Endothelial cell (in vitro differentiated cells): ENCODE data around the gene ANKRD33B. TPM values are rescaled to one million over a fixed set of nuclear protein-coding genes. Genes with fewer than 3 reads are reported as not detected.

Experiments used
- DNase-seq: peaks from one replicate; pipeline ENCODE4 v3.0.0; 2021; ENCODE audit warnings: low spot score
- H3K27ac Mint-ChIP-seq: one replicate; pipeline ENCODE4 v1.8.0; 2021; ENCODE audit warnings: mixed read lengths, inconsistent platforms; ENCODE audit not compliant: unreplicated experiment
- H3K27me3 Mint-ChIP-seq: one replicate; pipeline ENCODE4 v1.8.0; 2021; ENCODE audit warnings: mild to moderate bottlenecking, moderate library complexity, mixed read lengths, inconsistent platforms; ENCODE audit not compliant: unreplicated experiment
- H3K36me3 Mint-ChIP-seq: one replicate; pipeline ENCODE4 v1.8.0; 2021; ENCODE audit warnings: mild to moderate bottlenecking, low read depth, mixed read lengths, inconsistent platforms; ENCODE audit not compliant: unreplicated experiment
- H3K4me1 Mint-ChIP-seq: one replicate; pipeline ENCODE4 v1.8.0; 2021; ENCODE audit warnings: mild to moderate bottlenecking, mixed read lengths, inconsistent platforms; ENCODE audit not compliant: unreplicated experiment
- H3K4me3 Mint-ChIP-seq: one replicate; pipeline ENCODE4 v1.8.0; 2021; ENCODE audit warnings: mild to moderate bottlenecking, mixed read lengths, inconsistent platforms; ENCODE audit not compliant: unreplicated experiment
- H3K9me3 Mint-ChIP-seq: one replicate; pipeline ENCODE4 v1.8.0; 2021; ENCODE audit warnings: mixed read lengths, inconsistent platforms; ENCODE audit not compliant: unreplicated experiment
- total RNA-seq: library from RNA; stranded (reverse); fragmentation: NEBNext Ultra II Directional; extraction: Animal tissue kit (Norgen Biotek cat#: 25700); gene quantifications from one replicate; pipeline ENCODE4 v1.2.1, GENCODE V29; 2021; ENCODE audit not compliant: unreplicated experiment
- TF ChIP-seq, protein P1 (sequence below): fragments of 200-600 bp; sonication (generic); IDR thresholded peaks from one replicate; pipeline ENCODE4 v1.5.0; 2021; ENCODE audit warnings: antibody characterized with exemption; ENCODE audit not compliant: unreplicated experiment

ANKRD33B gene
- total RNA-seq, 1 donor from 2014 or later = 7.0 TPM

DNA sequence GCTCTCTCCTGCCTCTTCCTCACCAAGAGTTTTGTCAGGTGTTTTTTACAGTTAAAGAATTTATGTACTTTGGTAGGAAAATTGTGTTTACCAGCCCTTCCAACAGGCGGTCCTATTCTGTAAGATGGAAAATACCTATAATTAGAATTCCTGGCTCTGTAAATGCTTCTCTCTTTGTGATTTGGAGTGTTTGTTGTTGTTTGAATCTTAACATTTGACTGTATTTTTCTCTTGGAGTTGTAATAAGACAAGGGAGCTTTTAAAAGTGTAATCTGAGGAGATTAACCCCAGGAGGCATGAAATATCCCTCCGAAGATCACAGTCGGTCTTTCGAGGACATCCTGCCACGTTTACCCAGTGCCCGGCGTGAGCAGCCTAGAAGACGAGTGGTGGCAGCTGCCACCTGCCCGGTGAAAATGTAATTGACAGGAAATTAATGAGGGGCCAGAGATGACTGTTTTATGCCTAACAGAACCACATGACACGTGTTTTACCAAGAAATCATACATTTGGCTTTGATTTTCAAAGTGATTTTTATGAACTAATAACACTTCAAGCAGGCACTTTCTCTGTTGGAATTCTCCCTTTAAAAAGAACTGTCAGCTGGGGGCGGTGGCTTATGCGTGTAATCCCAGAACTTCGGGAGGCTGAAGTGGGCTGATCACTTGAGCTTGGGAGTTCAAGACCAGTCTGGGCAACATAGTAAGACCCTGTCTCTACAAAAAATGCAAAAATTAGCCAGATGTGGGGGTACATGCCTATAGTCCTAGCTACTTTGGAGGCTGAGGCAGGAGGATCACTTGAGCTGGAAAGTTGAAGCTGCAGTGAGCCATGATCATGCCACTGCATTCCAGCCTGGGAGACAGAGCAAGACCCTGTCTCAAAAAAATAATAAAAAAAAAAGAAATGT is 20.0 kb downstream of the ANKRD33B start:
- H3K4me3 Mint-ChIP-seq = no peak overlapping the region
- H3K9me3 Mint-ChIP-seq = peaks cover 4% of the 10 kb centered on the region
- no peaks in the 10 kb centered on the region for H3K27me3 Mint-ChIP-seq
- TF ChIP-seq, protein P1, sequence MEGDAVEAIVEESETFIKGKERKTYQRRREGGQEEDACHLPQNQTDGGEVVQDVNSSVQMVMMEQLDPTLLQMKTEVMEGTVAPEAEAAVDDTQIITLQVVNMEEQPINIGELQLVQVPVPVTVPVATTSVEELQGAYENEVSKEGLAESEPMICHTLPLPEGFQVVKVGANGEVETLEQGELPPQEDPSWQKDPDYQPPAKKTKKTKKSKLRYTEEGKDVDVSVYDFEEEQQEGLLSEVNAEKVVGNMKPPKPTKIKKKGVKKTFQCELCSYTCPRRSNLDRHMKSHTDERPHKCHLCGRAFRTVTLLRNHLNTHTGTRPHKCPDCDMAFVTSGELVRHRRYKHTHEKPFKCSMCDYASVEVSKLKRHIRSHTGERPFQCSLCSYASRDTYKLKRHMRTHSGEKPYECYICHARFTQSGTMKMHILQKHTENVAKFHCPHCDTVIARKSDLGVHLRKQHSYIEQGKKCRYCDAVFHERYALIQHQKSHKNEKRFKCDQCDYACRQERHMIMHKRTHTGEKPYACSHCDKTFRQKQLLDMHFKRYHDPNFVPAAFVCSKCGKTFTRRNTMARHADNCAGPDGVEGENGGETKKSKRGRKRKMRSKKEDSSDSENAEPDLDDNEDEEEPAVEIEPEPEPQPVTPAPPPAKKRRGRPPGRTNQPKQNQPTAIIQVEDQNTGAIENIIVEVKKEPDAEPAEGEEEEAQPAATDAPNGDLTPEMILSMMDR = no peak
- no peak for DNase-seq
- H3K27ac Mint-ChIP-seq = no peak overlapping the region
- H3K4me1 Mint-ChIP-seq = peaks cover 14% of the 10 kb centered on the region
- H3K36me3 Mint-ChIP-seq = peaks cover 4% of the 10 kb centered on the region

DNA sequence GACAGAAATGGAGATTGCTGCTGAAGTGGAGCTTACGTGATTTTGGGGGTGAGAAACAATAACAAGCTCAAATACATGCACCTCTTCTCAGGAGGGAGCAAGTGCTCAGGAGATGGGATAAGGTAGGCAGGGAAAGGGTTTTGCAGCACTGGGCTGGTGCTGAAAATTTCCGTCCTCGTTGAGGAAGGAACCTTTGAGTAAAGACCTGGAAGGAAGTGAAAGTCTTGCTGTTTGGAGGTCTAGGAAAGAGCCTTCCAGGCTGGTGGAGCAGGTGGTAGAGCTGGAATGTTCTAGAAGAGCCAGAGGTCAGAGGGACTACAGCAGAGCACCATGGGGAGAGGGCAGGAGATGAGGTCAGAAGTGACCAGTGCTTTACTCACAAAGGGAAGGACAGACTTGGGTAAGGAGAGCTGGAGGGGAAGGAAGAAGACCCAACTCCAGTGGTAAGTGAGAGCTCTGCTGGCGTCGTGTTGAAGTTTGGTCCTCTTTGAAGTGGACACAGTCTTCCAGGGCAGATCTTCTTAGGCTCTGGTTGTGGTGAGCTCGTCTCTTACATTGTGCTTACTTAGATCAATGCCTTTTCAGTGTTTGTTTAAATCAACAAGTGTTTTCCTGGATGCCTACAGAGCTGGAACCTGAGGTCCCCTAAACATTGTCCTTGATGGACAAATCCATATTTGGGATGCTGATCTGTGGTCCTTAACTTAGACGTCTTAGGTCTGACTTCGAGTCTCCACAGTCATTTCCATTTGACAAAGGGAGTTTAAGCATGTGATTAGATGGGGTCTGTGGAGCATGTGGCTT is 21.0 kb downstream of the ANKRD33B start:
- TF ChIP-seq, protein P1 = no peak

DNA sequence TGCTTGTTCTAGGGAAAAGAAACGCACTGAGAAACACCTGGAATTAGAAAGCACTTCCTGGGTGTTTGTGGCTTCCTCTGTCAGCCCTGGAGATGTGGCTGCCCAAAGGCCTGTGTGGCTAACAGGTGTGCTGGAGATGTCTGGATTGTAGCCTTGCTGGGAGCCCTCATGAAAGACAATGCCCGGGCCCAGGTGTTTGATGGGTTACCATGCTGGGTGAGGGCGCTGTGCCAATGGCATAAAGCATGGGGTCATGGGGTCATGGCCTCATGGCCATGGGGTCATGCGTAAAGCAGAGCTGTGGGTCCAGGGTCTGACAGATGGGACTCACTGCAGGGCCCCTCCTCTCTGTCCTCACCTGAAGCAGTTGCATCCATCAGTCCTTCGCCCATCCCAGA is 21.6 kb downstream of the ANKRD33B start:
- no peaks in the 10 kb centered on the region for H3K27me3 Mint-ChIP-seq
- DNase-seq = no peak
- H3K4me3 Mint-ChIP-seq = no peak overlapping the region
- peaks cover 28% of the 10 kb centered on the region for H3K4me1 Mint-ChIP-seq
- TF ChIP-seq, protein P1 = no peak
- H3K36me3 Mint-ChIP-seq = peaks cover 4% of the 10 kb centered on the region
- peaks cover 4% of the 10 kb centered on the region for H3K9me3 Mint-ChIP-seq
- no peak overlapping the region for H3K27ac Mint-ChIP-seq

More for the DNA sequence above, 21.0 kb downstream of the ANKRD33B start:
- Mint-ChIP-seq H3K27ac (no peak overlapping the region), H3K27me3 (no peaks in the 10 kb centered on the region), H3K4me1 (peaks cover 22% of the 10 kb centered on the region), H3K4me3 (no peak overlapping the region), H3K36me3 (peaks cover 4% of the 10 kb centered on the region), H3K9me3 (peaks cover 4% of the 10 kb centered on the region)
- DNase-seq = no peak

DNA sequence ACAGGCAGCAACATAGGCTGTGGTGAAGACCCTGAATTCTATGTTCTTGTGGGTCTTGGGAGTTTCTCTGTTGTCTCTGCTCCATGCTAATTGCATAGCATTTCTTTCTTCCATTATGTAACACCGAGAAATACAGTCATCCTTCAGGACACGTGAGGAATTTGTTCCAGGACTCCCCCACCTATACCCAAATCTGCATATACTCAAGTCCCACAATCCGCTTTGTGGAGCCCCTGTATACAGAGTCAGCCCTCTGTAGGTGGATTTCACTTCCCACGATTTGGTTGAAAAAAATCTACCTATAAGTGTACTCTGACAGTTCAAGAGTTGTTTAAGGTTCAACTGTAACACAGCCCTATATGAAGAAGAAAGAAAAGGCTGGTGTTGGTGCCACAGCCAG is 22.1 kb downstream of the ANKRD33B start:
- Mint-ChIP-seq H3K27ac (no peak overlapping the region), H3K27me3 (no peaks in the 10 kb centered on the region), H3K4me3 (no peak overlapping the region), H3K4me1 (peaks cover 32% of the 10 kb centered on the region), H3K36me3 (peaks cover 4% of the 10 kb centered on the region), H3K9me3 (peaks cover 4% of the 10 kb centered on the region)
- TF ChIP-seq, protein P1 = no peak
- DNase-seq = no peak

DNA sequence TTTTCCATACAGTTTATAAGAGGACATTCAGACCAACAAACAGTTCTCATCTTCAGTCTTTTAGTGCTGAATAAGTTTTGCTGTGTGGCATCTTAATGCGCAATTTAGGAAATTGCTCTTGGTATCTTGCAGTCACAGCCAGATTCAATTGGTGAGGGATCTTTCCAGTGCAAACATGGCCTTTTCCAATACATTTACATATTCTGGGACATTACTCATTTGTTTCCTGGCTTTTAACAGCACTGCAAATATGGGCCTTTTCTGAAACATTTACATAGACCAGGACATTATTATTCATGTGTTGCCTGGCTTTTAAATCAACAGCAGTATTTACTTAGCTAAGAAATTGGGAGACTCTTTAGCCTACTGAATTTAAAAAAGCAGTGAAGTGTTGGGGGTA is 22.7 kb downstream of the ANKRD33B start:
- TF ChIP-seq, protein P1 = no peak
- H3K9me3 Mint-ChIP-seq = peaks cover 4% of the 10 kb centered on the region
- H3K36me3 Mint-ChIP-seq = peaks cover 4% of the 10 kb centered on the region
- DNase-seq = no peak
- H3K27ac Mint-ChIP-seq = no peak overlapping the region
- no peak overlapping the region for H3K4me3 Mint-ChIP-seq
- peaks cover 35% of the 10 kb centered on the region for H3K4me1 Mint-ChIP-seq
- no peaks in the 10 kb centered on the region for H3K27me3 Mint-ChIP-seq
